ENCODE data around the gene ESCO1.

GRCh38 chr18:21632393-21632792, 31.9 kb upstream of the ESCO1 start:
- TF ChIP-seq CTCF (conservative IDR thresholded peaks at IDR 0.05; ENCODE audit: low read length) = peak; percentile 27; the same call in 1 of the 2 replicates
- TF ChIP-seq EZH2phosphoT487 (IDR thresholded peaks at IDR 0.05; ENCODE audit: borderline replicate concordance, low read depth, low read length) = no peak
